ENCODE data around the gene BAZ2B. TPM values are rescaled to one million over a fixed set of nuclear protein-coding genes. Genes with fewer than 3 reads are reported as not detected.

BAZ2B gene
- total RNA-seq, 1 donor from 2014 or later = 226 TPM

- peaks cover 4% of the 10 kb centered on the region for H3K27me3 Mint-ChIP-seq (ENCODE audit: unreplicated experiment)
- H3K9me3 Mint-ChIP-seq (ENCODE audit: unreplicated experiment) = no peaks in the 10 kb centered on the region
- peaks cover 4% of the 10 kb centered on the region for H3K4me1 Mint-ChIP-seq (ENCODE audit: low read depth, unreplicated experiment)
- DNase-seq = no peak
- peaks cover 7% of the 10 kb centered on the region for H3K36me3 Mint-ChIP-seq (ENCODE audit: unreplicated experiment)
- H3K4me3 Mint-ChIP-seq (ENCODE audit: unreplicated experiment) = no peak overlapping the region
- TF ChIP-seq, protein P1, sequence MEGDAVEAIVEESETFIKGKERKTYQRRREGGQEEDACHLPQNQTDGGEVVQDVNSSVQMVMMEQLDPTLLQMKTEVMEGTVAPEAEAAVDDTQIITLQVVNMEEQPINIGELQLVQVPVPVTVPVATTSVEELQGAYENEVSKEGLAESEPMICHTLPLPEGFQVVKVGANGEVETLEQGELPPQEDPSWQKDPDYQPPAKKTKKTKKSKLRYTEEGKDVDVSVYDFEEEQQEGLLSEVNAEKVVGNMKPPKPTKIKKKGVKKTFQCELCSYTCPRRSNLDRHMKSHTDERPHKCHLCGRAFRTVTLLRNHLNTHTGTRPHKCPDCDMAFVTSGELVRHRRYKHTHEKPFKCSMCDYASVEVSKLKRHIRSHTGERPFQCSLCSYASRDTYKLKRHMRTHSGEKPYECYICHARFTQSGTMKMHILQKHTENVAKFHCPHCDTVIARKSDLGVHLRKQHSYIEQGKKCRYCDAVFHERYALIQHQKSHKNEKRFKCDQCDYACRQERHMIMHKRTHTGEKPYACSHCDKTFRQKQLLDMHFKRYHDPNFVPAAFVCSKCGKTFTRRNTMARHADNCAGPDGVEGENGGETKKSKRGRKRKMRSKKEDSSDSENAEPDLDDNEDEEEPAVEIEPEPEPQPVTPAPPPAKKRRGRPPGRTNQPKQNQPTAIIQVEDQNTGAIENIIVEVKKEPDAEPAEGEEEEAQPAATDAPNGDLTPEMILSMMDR (IDR thresholded peaks at IDR 0.05; ENCODE audit: partially characterized antibody, unreplicated experiment) = no peak
- no peak overlapping the region for H3K27ac Mint-ChIP-seq (ENCODE audit: unreplicated experiment)
Observed at GRCh38 chr2:159586034-159586433, 30.3 kb downstream of the BAZ2B start.

DNA sequence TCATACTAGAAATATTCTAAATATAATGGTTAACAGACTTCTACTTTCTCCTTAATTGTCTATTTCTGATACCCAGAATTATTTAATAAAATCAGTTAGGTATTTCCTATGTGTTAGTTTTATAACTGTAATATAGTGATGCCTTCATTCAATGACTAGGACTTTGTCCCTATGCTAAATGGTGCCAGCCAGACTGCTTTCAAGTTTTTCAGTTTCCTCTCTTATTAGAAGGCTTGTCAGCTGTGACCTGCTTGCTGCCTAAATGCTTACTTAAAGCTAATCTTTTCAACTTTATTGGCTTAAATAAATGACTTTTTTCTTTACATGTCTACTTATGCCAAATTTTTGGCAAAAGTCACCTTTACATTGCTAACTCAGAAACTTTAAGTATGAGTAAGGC, 30.7 kb downstream of the BAZ2B start:
- Mint-ChIP-seq H3K27me3 (ENCODE audit: unreplicated experiment) (peaks cover 4% of the 10 kb centered on the region), H3K4me1 (ENCODE audit: low read depth, unreplicated experiment) (peaks cover 4% of the 10 kb centered on the region), H3K4me3 (ENCODE audit: unreplicated experiment) (no peak overlapping the region), H3K36me3 (ENCODE audit: unreplicated experiment) (peaks cover 7% of the 10 kb centered on the region), H3K9me3 (ENCODE audit: unreplicated experiment) (no peaks in the 10 kb centered on the region), H3K27ac (ENCODE audit: unreplicated experiment) (no peak overlapping the region)
- TF ChIP-seq, protein P1 (IDR thresholded peaks at IDR 0.05; ENCODE audit: partially characterized antibody, unreplicated experiment) = no peak
- no peak for DNase-seq

DNA sequence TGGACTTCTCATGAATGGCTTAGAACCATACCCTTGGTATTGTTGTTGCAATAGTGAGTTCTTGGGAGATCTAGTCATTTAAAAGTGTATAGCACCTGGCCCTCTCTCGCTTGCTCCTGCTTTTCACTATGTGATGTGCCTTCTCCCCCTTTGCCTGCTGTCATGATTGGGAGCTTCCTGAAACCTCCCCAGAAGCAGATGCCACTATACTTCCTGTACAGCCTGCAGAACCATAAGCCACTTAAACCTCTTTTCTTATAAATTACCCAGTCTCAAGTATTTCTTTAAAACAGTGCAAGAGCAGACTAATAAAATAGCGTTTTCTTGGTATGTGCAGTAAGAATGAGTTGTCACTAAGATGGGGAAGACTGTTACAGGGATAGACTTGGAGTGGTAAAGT, 31.6 kb downstream of the BAZ2B start:
- no peak overlapping the region for H3K4me3 Mint-ChIP-seq (ENCODE audit: unreplicated experiment)
- no peaks in the 10 kb centered on the region for H3K9me3 Mint-ChIP-seq (ENCODE audit: unreplicated experiment)
- TF ChIP-seq, protein P1 (IDR thresholded peaks at IDR 0.05; ENCODE audit: partially characterized antibody, unreplicated experiment) = no peak
- H3K27me3 Mint-ChIP-seq (ENCODE audit: unreplicated experiment) = peaks cover 4% of the 10 kb centered on the region
- peaks cover 4% of the 10 kb centered on the region for H3K4me1 Mint-ChIP-seq (ENCODE audit: low read depth, unreplicated experiment)
- DNase-seq = no peak
- H3K36me3 Mint-ChIP-seq (ENCODE audit: unreplicated experiment) = peaks cover 13% of the 10 kb centered on the region
- H3K27ac Mint-ChIP-seq (ENCODE audit: unreplicated experiment) = peak overlapping the region; percentile 18

DNA sequence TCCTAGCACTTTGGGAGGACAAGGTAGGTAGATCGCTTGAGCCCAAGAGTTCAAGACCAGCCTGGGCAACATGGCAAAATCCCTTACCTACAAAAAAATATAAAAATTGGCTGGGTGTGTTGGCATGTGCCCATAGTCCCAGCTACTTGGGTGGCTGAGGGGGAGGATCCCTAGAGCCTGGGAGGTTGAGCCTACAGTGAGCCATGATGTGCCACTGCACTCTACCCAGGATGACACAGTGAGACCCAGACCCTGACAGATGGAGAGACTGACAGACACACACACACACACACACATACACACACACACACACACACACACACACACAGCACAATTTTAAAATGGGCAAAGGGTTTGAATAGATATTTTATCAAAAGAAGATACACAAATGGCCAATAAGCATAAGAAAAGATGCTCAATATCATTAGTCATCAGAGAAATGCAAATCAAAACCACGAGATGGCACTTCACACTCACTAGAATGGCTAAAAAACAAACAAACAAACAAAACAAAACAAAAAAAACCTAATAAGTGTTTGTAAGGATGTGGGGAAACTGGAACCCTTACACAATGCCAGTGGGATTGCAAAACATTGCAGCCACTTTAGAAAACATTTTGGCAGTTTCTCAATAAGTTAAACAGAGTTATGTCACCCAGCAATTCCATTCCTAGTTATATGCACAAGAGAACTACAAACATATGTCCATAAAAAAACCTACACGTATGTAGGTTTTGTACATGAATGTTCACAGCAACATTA, 42.3 kb downstream of the BAZ2B start:
- Mint-ChIP-seq H3K4me1 (ENCODE audit: low read depth, unreplicated experiment) (peaks cover 8% of the 10 kb centered on the region), H3K36me3 (ENCODE audit: unreplicated experiment) (peaks cover 14% of the 10 kb centered on the region), H3K4me3 (ENCODE audit: unreplicated experiment) (no peak overlapping the region), H3K27me3 (ENCODE audit: unreplicated experiment) (peaks cover 2% of the 10 kb centered on the region), H3K9me3 (ENCODE audit: unreplicated experiment) (peaks cover 11% of the 10 kb centered on the region), H3K27ac (ENCODE audit: unreplicated experiment) (no peak overlapping the region)
- no peak for DNase-seq
- TF ChIP-seq, protein P1 (IDR thresholded peaks at IDR 0.05; ENCODE audit: partially characterized antibody, unreplicated experiment) = no peak

- peaks cover under 1% of the 10 kb centered on the region for H3K4me1 Mint-ChIP-seq (ENCODE audit: low read depth, unreplicated experiment)
- H3K36me3 Mint-ChIP-seq (ENCODE audit: unreplicated experiment) = peaks cover 14% of the 10 kb centered on the region
- H3K4me3 Mint-ChIP-seq (ENCODE audit: unreplicated experiment) = no peak overlapping the region
- TF ChIP-seq, protein P1 (IDR thresholded peaks at IDR 0.05; ENCODE audit: partially characterized antibody, unreplicated experiment) = no peak
- peaks cover 2% of the 10 kb centered on the region for H3K27me3 Mint-ChIP-seq (ENCODE audit: unreplicated experiment)
- peaks cover 8% of the 10 kb centered on the region for H3K9me3 Mint-ChIP-seq (ENCODE audit: unreplicated experiment)
- no peak overlapping the region for H3K27ac Mint-ChIP-seq (ENCODE audit: unreplicated experiment)
- no peak for DNase-seq
Observed at GRCh38 chr2:159573294-159573693, 43.1 kb downstream of the BAZ2B start.
